Activated gamma-delta T cell treated with anti-CD3 and anti-CD28 coated beads, Interleukin-2, amount 50 U/mL, for 16 hours (primary cell): ENCODE results near the gene SMOC2.

Experiments used
- DNase-seq: peaks from one replicate; pipeline ENCODE4 v3.0.0-alpha.2; 2020; ENCODE audit warnings: low read depth

SMOC2 gene

DNA sequence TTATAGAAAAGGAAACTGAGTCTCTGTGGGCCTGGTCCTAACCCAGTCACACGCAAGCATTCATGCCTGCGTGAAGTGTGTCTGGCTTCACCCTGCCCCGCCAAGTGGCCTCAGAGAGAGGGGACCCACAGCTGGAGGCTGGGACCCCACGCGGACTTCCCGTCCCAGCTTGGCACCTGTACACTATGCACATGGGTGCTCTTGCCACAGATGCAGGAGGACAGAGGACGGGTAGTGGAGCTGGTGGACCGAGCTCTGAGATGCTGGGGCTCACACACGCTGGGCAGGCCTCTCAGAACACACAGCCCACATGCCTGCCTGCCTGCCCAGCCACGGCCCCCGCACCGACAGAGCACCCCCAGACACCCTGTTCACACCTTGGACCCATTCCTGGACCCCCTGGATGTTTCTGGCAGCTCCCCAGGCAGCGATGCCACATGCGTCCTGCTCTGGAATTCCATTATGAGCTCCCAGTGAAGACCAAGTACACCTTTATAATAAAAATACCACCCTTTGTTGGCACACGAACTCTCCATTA, 24.9 kb upstream of the SMOC2 start:
- DNase-seq, result no peak

- no peak for DNase-seq
Measured at GRCh38 chr6:168416531-168416930, 24.5 kb upstream of the SMOC2 start.

DNA sequence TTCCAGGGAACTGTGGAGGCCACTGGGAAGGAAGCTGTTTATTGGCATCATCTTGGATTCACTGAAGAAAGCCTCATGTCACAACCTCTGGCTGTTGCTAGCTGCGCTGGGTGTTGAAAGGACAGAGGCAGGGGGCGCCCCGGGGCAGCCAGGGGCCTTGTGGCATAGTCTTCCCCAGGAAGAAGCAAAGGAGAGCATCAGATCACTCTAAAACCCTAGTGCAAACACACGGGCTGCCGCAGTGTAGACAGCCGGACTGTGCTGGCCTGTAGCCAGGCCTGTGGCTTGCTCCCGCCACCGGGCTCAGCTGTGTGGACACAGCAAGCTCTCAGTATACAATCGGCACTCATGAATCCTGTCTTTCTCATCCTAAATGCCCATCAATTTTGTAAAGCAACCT, 23.8 kb upstream of the SMOC2 start:
- DNase-seq, result no peak

DNA sequence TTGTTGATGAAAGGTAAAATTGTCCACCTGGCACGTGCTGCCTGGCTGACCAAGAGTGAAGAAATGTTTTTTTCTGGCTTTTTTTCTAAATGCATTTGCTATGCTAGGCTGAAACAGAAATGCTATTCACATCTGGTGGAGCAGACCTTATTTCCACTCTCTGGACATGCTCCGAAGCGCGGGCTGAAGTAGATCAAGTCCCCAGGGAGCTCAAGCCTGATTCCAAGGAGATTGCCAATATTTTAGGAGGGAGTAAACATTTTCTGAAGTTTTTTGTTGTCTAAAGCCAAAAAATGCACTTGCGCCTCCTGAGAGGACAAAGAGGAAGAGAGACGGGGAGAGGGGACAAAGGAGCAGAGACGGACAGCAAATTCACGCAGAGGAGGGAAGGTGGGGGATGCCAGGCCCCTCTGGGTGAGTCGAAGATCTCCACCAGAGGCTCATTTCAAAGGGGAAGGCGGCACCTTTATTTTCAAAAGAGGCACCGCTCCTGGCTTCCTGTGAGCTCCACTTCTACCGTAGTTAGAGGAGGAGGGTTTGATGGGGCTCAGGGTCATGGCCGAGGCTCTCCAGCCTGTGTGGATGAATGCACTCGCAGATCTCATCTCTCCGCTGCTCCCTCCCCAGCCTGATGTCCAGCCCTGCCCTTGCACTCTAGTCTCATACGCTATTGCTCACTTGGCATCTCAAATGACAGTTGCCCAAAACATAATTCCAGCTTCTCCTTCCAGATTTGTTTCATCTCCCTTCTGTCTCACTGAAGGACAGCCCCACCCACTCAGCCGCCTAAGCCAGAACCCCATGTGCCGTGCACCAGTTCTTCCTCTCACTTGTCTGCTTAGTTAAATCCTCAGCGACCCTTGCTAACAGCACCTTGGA, 23.1 kb upstream of the SMOC2 start:
- no peak for DNase-seq

- DNase-seq, result no peak
Measured at GRCh38 chr6:168418711-168419121, 22.3 kb upstream of the SMOC2 start.

DNA sequence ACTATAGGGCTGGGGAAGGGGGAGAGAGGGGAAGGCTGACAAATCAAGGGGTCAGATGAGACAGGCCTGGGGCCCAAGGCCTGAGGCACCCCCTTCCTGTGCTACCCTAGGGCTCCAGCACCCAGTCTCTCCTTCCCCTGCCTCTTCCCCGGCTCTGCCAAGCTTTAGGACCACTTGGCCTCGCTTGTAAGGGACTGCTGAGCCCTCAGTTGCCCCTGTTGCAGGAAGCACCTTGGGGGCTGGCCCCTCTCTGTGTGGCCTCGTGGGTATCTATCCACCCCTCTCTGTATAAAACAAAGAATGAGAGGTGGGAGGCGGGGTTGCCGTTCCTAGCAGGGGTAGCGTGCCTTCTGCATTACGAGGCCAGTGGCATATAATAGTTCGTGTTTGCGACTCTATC, 21.4 kb upstream of the SMOC2 start:
- no peak for DNase-seq

DNA sequence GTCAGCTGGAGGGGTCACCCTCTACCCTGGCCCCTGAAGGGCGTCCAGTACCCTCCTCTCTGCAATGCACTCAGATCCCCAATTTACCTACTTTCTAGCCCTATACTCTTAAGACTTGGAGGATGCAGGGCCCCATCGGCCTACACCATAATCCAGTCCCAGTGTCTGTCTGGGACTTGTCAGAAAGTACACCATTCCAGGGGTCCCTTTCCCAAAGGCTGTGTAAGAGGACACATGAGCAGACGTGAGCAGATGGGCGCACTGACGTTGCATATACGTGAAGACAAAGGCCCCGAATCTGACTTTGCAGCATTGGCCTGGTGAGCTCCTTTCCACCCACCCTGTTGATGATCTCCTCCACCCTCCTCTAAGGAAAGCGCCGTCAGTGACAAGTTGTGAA, 20.9 kb upstream of the SMOC2 start:
- no peak for DNase-seq

DNA sequence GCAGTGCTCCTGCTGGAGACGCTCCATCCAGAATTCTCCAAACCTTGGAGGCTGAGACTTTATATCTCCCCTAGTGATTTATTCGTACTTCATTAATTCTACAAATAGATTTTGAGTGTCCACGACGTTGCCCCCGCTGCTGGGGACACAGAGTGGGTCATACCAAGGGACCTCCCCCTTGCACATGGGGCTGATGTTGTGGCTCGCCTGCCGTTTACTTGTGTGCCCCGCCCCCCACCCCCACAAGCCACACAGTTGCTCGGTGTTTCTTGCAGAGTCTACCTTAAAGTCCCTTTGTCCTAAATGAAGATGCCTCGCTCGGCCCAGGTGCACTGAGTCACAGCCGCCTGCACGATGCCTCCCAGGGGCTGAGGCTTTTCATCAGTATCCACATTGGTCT, 20.3 kb upstream of the SMOC2 start:
- DNase-seq, result no peak

- DNase-seq, result no peak
Measured at GRCh38 chr6:168427184-168427583, 13.8 kb upstream of the SMOC2 start.

- DNase-seq, result no peak
Measured at GRCh38 chr6:168428052-168428826, 12.7 kb upstream of the SMOC2 start.

- no peak for DNase-seq
Measured at GRCh38 chr6:168428863-168429262, 12.1 kb upstream of the SMOC2 start.

DNA sequence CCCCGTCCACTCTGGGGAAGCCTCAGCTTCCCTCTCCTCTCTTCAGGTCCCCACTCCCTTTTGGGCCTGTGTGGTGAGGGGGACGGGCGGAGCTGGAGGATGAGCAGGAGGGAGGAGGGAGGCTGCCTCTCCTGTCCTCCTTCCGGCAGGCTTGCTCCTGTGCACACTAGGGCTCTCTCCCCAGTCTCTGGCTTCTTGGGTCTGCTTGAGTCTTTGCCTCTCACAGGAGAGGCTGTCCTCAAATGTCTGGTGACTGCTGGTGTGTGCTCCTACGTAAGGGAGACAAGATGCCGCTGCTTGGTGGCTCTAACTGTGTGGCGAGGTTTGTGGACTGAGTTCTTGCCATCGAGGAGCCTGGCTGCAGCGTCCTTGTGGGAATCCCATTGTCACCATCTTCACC, 8.8 kb upstream of the SMOC2 start:
- DNase-seq, result no peak

GRCh38 chr6:168433898-168434297, 7.1 kb upstream of the SMOC2 start:
- no peak for DNase-seq

DNA sequence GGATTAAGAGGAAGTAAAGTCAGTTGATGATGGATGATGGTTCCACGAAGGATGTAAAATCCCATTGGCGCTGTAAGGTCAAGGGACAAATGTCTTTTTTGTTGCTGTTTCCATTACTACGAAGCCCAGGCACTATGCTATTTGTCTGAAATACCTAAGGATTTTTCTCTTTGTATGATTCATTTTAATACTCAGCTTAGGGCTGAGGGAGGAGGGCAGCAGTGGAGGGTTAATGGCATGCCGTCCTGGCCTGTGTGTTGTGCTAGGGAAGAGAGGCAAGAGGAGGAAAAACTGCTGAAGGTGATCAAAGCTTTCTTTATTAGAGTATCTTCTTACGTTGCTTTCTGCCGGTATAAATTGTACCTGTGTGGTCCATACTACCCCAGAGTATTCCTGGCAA, 6.5 kb upstream of the SMOC2 start:
- DNase-seq, result no peak

DNA sequence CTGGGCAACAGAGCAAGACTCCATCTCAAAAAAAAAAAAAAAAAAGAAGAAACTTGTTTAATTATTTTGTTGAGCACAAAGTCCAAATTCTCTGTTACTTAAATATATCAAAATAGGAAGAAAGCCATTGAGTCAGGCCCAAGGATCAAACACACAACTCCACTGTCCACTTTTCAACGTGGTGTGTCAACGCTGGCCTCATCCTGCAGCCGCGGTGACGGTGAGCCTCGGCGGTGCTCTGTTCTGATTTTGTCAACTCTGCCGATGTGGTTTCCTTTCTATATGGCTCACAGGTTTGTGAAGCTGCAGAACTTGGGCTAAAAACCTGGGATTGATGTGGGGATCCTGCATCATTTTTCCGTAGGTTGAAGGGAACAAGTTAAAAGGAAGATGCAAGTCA, 3.2 kb upstream of the SMOC2 start:
- no peak for DNase-seq

GRCh38 chr6:168438783-168439520, 2.0 kb upstream of the SMOC2 start:
- DNase-seq, result no peak

- DNase-seq, result no peak
Measured at GRCh38 chr6:168439794-168440450, 1.1 kb upstream of the SMOC2 start.

DNA sequence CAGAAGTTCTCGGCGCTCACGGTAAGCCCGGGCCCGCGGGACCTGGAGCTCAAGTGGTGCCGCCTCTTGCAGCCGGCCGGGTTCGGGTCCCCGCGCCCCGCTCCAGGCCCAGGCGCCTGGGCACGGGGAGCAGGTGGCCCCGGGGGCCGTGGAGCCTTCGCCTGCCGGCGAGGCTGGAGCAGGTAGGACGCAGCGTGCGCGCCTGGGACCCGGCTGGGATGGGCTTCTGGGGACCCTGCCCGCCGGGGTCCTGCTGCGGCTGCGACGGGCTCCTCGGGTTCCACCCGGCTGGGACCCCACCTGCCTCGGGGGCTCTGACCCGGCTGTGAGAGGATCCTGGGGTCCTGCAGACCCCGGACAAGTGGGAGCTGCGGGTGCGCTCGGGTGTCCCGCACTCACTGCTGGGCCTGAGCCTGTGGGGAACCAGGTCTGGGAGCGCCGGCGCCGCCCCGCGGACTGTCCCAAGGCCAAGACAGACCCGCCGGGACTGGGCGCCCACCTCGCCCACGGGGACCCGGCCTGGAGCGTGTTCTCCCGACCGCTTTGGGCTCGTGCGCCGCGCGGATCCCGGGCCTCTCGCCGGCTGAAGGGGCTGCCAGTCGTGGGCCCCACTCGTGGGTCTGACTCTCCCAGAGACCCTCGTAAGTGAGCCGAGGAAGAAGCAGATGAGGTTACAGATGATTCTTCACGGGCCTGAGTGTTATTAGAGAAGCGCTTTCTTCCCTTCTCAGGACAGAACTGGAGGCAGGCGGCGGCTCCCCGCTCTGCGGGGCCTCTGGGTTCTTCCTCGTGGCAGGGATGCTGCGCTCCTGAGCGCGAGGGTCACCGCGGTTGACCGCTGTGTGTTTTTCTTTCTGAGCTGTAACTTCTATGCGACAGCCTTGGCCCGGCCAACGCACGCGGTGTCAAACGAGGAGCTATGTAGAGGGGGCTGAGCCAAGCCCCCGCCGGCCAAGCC, 729 bp downstream of the SMOC2 start:
- no peak for DNase-seq

DNA sequence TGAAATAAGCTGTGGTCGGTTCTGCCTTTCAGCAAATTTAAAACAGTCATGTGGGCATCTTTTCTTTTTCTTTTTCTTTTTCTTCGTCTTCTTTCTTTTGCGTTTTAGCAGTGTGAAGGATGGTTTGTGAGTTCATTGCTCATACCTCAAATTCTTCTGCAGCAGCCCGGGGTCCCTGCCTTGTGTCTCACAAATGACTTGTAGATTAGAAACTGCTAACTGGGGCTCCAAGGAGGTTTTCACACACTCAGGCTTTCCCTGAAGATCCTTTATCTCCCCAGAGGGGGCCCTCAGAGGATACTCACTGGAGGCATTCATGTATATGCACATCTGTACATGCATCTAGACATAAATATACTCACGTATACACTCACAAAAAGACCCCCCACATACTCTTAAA, 1.7 kb downstream of the SMOC2 start:
- no peak for DNase-seq

GRCh38 chr6:168447282-168447681, 6.3 kb downstream of the SMOC2 start:
- DNase-seq, result no peak

- no peak for DNase-seq
Measured at GRCh38 chr6:168447700-168448099, 6.7 kb downstream of the SMOC2 start.
